ENCODE measurements around the gene RNF182. TPM values are rescaled to one million over a fixed set of nuclear protein-coding genes. Genes with fewer than 3 reads are reported as not detected.

The RNF182 gene
- total RNA-seq, 1 donor from 2014 or later = 15.3 TPM

DNA sequence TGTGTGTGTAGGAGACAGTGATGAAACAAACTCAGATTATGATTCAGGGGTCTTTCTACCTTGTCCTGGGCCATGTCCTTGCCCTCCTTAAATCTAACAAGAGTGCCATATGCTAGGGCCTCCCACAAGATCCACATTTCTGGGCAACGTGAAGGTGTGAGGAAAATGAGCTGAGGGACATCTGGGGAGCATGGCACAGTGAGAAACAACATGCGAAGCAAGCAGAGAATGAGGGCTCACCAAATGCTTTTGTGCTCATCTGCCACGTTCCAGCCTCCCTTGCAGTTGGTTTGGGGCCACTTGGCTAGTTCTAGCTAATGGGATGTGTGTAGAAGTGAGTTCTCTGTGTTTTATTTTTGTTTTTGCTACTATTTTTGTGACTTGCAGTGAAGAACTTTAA is 21.4 kb upstream of the RNF182 start:
- Mint-ChIP-seq H3K27ac (no peak overlapping the region), H3K9me3 (no peaks in the 10 kb centered on the region), H3K4me3 (no peak overlapping the region), H3K4me1 (no peaks in the 10 kb centered on the region), H3K27me3 (ENCODE audit: insufficient read depth, low read depth) (peaks cover 5% of the 10 kb centered on the region), H3K36me3 (no peaks in the 10 kb centered on the region)
- Histone ChIP-seq H3K79me2 (ENCODE audit: low read depth) (no peaks in the 10 kb centered on the region), H3K4me3 (no peak overlapping the region), H3K36me3 (no peaks in the 10 kb centered on the region), H3K27me3 (peaks cover 14% of the 10 kb centered on the region), H2AFZ (replicated peaks) (no peak overlapping the region), H3K4me1 (no peaks in the 10 kb centered on the region), H3F3A (ENCODE audit: low read depth) (no peaks in the 10 kb centered on the region), H3K9me3 (ENCODE audit: low read depth) (no peaks in the 10 kb centered on the region), H3K4me2 (no peak overlapping the region), H3K9ac (no peak overlapping the region), H3K27ac (no peak overlapping the region), H4K20me1 (ENCODE audit: low read depth) (no peaks in the 10 kb centered on the region)
- TF ChIP-seq EZH2phosphoT487 (IDR thresholded peaks at IDR 0.05) = no peak
- DNase-seq (ENCODE audit: low spot score) = no peak

DNA sequence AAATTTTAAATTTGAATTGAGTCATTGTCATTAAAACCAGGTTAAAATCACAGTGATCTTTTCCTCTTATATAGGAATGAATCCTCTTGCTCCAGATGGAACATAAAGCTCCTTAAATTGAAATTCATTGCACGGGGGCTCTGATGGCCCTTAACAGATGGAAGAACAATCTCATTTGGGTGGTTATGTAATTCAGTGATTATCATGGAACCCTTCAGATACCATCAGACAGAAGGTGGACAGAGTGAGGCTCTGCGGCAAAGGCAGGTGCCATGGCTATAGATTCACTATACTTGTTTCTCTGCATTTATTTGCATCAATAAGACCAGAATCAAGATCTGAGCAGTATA is 17.8 kb upstream of the RNF182 start:
- no peaks in the 10 kb centered on the region for H3F3A ChIP-seq (ENCODE audit: low read depth)
- peaks cover 18% of the 10 kb centered on the region for H3K27me3 ChIP-seq
- no peak for DNase-seq (ENCODE audit: low spot score)
- no peak overlapping the region for H3K4me2 ChIP-seq
- H3K4me1 ChIP-seq = no peaks in the 10 kb centered on the region
- H3K9me3 ChIP-seq (ENCODE audit: low read depth) = no peaks in the 10 kb centered on the region
- Mint-ChIP-seq H3K4me3 (no peak overlapping the region), H3K27me3 (ENCODE audit: insufficient read depth, low read depth) (peaks cover 7% of the 10 kb centered on the region), H3K27ac (no peak overlapping the region), H3K36me3 (no peaks in the 10 kb centered on the region), H3K9me3 (no peaks in the 10 kb centered on the region), H3K4me1 (peaks cover 7% of the 10 kb centered on the region)
- no peak overlapping the region for H3K9ac ChIP-seq
- no peak overlapping the region for H3K27ac ChIP-seq
- H2AFZ ChIP-seq (replicated peaks) = no peak overlapping the region
- H3K36me3 ChIP-seq = no peaks in the 10 kb centered on the region
- TF ChIP-seq, protein P1, sequence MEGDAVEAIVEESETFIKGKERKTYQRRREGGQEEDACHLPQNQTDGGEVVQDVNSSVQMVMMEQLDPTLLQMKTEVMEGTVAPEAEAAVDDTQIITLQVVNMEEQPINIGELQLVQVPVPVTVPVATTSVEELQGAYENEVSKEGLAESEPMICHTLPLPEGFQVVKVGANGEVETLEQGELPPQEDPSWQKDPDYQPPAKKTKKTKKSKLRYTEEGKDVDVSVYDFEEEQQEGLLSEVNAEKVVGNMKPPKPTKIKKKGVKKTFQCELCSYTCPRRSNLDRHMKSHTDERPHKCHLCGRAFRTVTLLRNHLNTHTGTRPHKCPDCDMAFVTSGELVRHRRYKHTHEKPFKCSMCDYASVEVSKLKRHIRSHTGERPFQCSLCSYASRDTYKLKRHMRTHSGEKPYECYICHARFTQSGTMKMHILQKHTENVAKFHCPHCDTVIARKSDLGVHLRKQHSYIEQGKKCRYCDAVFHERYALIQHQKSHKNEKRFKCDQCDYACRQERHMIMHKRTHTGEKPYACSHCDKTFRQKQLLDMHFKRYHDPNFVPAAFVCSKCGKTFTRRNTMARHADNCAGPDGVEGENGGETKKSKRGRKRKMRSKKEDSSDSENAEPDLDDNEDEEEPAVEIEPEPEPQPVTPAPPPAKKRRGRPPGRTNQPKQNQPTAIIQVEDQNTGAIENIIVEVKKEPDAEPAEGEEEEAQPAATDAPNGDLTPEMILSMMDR (IDR thresholded peaks at IDR 0.05) = no peak
- H3K4me3 ChIP-seq = no peak overlapping the region
- H4K20me1 ChIP-seq (ENCODE audit: low read depth) = no peaks in the 10 kb centered on the region
- no peaks in the 10 kb centered on the region for H3K79me2 ChIP-seq (ENCODE audit: low read depth)

DNA sequence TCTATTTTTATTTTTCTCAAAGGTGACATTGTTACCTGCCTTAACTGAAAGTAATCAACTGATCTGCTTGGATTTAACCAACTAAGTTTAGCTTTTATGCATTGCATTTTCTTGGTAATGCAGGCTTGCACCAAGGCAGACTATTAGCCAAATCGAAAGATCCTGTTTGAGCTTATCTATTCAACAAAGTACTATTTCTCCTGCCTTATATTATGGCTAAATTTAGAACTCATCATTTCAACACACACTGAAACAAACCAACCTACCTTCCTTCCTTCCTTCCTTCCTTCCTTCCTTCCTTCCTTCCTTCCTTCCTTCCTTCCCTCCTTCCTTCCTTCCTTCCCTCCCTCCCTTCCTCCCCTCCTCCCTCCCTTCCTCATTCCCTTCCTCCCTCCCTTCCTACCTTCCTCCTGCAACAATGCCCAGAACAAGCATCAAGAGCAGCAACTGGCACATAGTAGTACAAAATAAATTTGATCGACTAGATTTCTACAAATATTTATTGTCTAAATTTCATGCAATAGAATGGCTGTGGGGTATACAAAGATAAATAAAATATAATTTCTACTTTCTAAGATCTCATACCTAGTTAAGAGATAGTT is 17.0 kb upstream of the RNF182 start:
- H3K79me2 ChIP-seq (ENCODE audit: low read depth) = no peaks in the 10 kb centered on the region
- H3K4me3 ChIP-seq = no peak overlapping the region
- no peaks in the 10 kb centered on the region for H3K36me3 Mint-ChIP-seq
- H3K36me3 ChIP-seq = no peaks in the 10 kb centered on the region
- no peaks in the 10 kb centered on the region for H4K20me1 ChIP-seq (ENCODE audit: low read depth)
- no peak for TF ChIP-seq EZH2phosphoT487 (IDR thresholded peaks at IDR 0.05)
- TF ChIP-seq, protein P1 (IDR thresholded peaks at IDR 0.05) = no peak
- TF ChIP-seq EZH2 (IDR thresholded peaks at IDR 0.05) = no peak
- H3K9me3 ChIP-seq (ENCODE audit: low read depth) = no peaks in the 10 kb centered on the region
- H3K4me1 Mint-ChIP-seq = peaks cover 7% of the 10 kb centered on the region
- H3K27me3 ChIP-seq = peaks cover 18% of the 10 kb centered on the region
- H3K4me3 Mint-ChIP-seq = no peak overlapping the region
- H3K9me3 Mint-ChIP-seq = no peaks in the 10 kb centered on the region
- H3K27ac Mint-ChIP-seq = no peak overlapping the region
- H3K4me2 ChIP-seq = no peak overlapping the region
- no peak overlapping the region for H3K9ac ChIP-seq
- H3F3A ChIP-seq (ENCODE audit: low read depth) = no peaks in the 10 kb centered on the region
- H3K27ac ChIP-seq = no peak overlapping the region
- peaks cover 6% of the 10 kb centered on the region for H3K27me3 Mint-ChIP-seq (ENCODE audit: insufficient read depth, low read depth)
- no peak overlapping the region for H2AFZ ChIP-seq (replicated peaks)
- H3K4me1 ChIP-seq = no peaks in the 10 kb centered on the region
- no peak for DNase-seq (ENCODE audit: low spot score)

DNA sequence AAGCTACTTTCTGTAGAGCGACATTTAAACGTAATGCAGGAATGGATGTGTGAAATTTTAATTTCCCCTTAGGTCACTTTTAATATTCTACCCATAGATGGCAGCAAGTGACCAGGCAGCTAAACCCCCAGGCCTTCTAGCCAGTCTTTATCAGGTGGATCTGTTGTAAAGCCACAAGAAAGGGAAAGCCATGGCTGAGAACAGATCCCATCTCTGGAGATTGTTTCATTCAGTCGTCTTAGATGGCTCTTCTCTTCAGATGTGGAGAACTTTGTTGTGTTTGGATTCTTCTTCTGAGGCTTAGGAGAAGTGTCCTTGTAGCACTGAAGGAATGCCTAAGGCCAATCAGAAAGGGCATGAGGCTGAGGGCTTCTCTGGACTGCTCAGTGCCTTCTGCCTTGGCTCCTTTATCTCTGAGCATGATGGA is 15.8 kb upstream of the RNF182 start:
- Histone ChIP-seq H3K9ac (no peak overlapping the region), H3K36me3 (no peaks in the 10 kb centered on the region), H3K9me3 (ENCODE audit: low read depth) (no peaks in the 10 kb centered on the region), H3K79me2 (ENCODE audit: low read depth) (no peaks in the 10 kb centered on the region), H4K20me1 (ENCODE audit: low read depth) (no peaks in the 10 kb centered on the region), H3K4me2 (no peak overlapping the region), H3K4me3 (no peak overlapping the region), H3K27me3 (peaks cover 18% of the 10 kb centered on the region), H3K4me1 (peaks cover 3% of the 10 kb centered on the region), H2AFZ (replicated peaks) (peak overlapping the region; percentile 97), H3F3A (ENCODE audit: low read depth) (peaks cover 2% of the 10 kb centered on the region), H3K27ac (no peak overlapping the region)
- Mint-ChIP-seq H3K4me3 (no peak overlapping the region), H3K27ac (no peak overlapping the region), H3K4me1 (peaks cover 7% of the 10 kb centered on the region), H3K27me3 (ENCODE audit: insufficient read depth, low read depth) (peaks cover 2% of the 10 kb centered on the region), H3K9me3 (no peaks in the 10 kb centered on the region), H3K36me3 (no peaks in the 10 kb centered on the region)
- TF ChIP-seq, protein P1 (IDR thresholded peaks at IDR 0.05) = peak; percentile 94
- TF ChIP-seq EZH2 (IDR thresholded peaks at IDR 0.05) = no peak
- peak; percentile 82 for DNase-seq (ENCODE audit: low spot score)
